HG02884 (cell line): ENCODE results near the gene KLHL29.

ENCODE experiments used
- ATAC-seq: cut with Tn5 transposase; IDR thresholded peaks from one replicate; pipeline ENCODE4 v1.9.1; 2021; ENCODE audit warnings: mild to moderate bottlenecking, moderate library complexity; ENCODE audit not compliant: unreplicated experiment

The KLHL29 gene

GRCh38 chr2:23544589-23545295, 159.8 kb downstream of the KLHL29 start:
- ATAC-seq: no peak

DNA sequence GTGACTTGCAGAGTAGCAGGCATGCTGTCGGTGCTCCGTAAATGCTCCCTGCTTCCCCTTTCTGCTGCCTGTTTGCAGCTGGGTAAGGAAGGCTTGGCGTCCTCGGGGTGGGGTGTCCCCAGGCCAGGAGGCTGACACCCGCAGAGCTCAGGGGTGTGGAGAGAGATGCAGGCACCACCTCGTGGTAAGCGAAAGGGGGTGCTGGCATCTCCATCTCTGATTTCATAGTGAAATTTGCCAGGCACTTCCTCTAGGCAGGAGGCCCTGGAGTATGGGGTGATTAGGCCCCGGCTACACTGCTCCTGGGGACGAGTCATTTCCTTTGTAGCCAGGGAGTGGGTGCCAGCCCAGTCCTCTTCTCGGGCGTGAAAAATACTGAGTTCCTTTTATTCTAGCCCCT, 160.4 kb downstream of the KLHL29 start:
- no peak for ATAC-seq

DNA sequence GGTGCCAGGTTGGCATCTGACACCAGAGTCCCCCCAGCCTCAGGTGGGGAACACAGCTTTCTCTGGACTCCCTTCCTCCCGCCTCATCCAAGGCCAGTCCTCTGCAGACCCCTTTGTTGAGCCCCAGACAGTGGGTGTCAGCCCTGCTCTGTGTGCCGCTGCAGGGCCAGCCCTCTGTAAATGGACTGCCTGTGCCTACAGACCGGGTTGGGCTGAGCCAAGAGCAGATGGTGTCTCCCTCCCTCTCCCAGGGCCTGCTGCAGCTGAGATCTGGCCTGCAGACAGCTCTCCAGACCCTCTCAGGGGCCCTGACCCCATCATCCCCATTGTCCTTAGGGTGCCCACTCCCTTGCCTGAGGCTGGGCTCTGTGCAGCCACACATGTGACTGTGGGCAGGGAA, 160.8 kb downstream of the KLHL29 start:
- ATAC-seq: no peak

GRCh38 chr2:23546913-23547312, 161.9 kb downstream of the KLHL29 start:
- no peak for ATAC-seq

DNA sequence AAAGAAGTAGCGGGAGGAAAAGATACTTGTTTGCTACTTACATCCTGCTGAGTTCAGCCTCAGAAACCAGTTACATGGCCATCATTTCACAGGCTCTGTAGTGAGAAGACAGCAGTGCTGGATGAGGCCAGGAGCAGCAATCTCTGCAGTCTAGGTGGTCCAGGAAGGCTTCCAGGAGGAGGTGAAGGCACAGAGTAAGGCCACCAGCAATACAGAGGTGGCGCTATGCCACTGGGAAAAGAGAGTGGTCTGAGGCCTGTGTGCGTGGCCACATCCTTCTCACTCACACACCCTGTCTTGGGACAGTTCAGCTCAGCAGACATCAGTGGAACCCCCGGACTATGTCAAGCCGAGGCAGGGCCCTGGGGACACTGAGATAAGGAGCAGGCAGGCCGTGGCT, 162.7 kb downstream of the KLHL29 start:
- no peak for ATAC-seq

- ATAC-seq: no peak
These were observed 163.3 kb downstream of the KLHL29 start for GRCh38 chr2:23548143-23548769.

DNA sequence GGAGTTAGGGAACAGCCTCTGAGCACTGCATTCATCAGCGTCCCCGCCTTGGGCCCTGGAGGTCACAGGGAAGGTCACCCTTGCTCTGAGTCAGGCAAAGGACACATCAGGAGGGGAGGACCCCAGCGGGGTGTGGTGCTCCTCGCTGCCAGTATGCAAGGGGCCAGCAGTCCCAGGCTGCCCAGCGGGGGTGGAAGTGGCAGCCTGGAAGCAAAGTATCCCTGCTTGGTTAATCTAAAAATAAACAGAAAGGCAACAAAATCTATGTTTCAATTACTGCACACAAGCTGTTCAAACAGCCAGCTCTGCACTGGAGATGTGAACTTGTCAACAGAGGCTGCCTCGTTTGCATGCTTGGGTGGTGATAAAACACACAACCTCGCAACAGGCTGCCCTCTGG, 164.1 kb downstream of the KLHL29 start:
- no peak for ATAC-seq

GRCh38 chr2:23549821-23550530, 165.0 kb downstream of the KLHL29 start:
- ATAC-seq: no peak

GRCh38 chr2:23550553-23550952, 165.6 kb downstream of the KLHL29 start:
- ATAC-seq: no peak

- ATAC-seq: no peak
These were observed 166.9 kb downstream of the KLHL29 start for GRCh38 chr2:23551875-23552274.

DNA sequence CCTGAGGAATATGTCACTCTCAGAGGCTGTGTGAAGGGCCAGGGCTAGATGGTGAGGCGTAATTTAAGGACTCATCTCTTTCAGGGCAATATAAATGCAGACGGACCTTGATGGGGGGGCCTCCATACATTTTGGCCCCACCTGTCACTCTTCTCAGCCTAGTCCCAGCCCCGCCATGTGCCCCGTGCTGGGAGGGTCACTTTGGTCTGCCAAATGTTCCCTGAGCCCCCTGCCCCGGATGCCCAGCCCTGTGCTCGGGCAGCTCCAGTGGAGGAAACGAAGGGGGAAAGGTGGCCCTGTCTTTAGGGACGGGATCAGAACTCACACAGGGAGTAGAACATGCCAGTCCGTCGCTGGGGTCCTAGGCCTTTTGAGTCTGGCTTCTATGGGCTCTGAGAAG, 168.6 kb downstream of the KLHL29 start:
- ATAC-seq: no peak

- no peak for ATAC-seq
These were observed 169.2 kb downstream of the KLHL29 start for GRCh38 chr2:23554054-23554697.

DNA sequence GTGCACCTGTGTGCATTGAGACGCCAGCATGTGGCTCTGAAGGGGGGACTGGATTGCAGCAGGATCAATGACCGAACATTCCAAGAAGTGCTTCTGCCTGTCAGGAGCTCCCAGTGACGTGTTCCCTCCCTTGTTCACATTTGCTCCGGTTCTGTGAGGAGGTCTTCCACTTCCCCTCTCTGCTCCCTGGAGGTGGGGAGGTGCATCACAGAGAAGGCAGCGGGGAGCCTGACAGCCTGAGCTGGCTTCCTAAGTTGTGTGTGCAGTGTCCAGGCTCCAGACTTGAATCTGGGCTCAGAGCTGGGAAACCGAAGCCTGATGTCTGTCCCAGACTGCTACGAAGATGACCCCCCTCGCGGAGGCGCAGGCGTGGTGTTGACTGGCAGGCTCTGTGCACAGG, 171.0 kb downstream of the KLHL29 start:
- no peak for ATAC-seq

GRCh38 chr2:23556929-23557328, 171.9 kb downstream of the KLHL29 start:
- ATAC-seq: no peak

DNA sequence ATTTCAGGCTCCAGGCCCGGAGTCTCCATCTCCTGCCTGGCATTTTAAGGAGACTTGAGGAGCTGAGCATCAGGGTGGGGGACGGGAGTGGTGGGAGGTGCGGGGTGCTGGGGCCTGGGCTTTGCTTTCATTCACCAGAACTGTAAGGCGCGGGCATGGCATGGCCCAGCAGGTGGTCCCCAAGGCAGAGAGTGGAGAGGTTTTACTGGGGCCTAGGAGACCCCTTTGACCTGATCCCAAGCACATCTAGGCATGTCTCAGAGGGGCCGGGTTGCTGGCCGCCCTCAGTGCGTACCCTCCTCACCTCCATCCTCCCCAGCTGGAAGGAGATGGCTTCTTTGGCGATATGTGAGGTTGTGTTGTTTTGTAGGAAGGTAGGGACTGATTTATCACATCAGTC, 172.5 kb downstream of the KLHL29 start:
- no peak for ATAC-seq

DNA sequence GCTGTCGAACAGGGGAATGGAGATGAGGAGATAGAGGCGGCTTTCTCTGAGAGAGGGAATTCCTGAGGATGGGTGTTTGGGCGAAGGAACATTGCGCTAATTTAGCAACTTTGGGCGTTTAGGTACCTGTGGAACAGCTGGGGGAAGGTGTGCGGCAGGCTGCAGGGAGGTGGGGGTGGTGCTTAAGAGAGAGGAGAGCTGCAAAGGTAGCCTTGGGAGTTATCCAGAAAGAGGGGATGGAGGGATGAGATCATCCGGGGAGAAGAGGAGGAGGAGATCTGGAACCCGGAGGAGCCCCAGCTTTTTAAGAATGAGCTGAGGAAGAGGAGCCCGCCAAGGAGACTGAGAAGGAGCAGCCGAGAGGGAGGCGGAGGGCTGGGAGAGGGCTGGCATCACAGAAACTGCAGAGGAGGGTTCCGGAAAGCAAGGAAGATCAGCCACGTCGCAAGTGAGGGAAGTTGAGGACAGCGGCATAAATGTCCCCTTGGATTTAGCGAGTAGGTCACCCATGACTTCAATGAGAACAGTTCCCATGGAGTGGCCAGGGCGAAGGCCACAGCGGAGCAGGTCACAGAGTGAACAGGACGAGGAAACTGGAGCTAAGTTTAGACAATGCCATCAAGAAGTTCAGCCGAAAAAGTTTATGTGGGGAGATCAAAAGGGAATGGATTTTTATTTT, 174.7 kb downstream of the KLHL29 start:
- no peak for ATAC-seq

DNA sequence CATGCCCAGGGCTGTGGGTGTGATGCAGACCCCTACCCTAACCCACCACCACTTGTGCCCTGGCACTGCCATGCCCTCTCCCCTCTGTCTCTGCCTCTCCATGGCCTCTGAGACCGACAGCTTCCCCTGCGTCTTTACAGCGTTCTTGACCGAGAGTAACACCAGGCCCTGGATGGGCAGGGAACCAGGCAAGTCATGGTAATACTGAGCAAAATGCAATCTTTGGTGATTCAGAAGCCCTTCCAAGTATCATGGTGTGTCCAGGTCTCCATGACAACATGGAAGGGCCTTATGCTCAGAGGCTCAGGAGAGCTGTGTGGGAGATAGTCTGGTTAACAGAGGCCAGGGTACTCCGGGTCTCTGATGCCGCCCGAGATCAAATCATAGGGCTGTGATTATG, 176.1 kb downstream of the KLHL29 start:
- no peak for ATAC-seq

DNA sequence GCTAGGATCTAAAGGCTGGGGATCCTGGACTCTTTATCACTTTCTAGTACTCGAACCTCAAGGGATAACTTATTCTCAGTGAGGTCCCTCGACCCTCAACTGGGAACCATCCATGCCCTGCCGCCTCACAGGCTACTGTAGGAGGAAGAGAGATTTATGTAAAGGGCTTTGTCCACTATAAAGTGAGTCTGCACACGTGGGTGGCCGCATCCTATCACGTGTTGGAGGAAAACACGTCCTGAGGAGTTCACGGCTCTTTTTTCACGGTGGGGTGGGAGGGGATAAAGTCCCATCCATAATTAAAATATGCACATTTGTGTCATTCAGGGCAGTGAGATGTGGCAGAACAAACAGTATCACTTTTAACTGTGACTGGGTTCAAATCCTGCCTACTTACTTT, 176.6 kb downstream of the KLHL29 start:
- no peak for ATAC-seq

- no peak for ATAC-seq
These were observed 177.2 kb downstream of the KLHL29 start for GRCh38 chr2:23562143-23562542.

GRCh38 chr2:23563151-23563550, 178.2 kb downstream of the KLHL29 start:
- no peak for ATAC-seq
